Peyer's patch (tissue), 4 donors: ENCODE data around the gene ZBTB7A.

Source experiments
- POLR2A ChIP-seq, 2 donors: fragments of 450-650 bp; IDR thresholded peaks; one replicate each; pipeline ENCODE4 v1.5.1; 2017; ENCODE audit warnings: antibody characterized with exemption in 2 of 2, mild to moderate bottlenecking in 2 of 2, moderate library complexity in 2 of 2
- TF ChIP-seq, protein P1 (sequence below), 6 experiments: fragments of 450-650 bp in 4 of 6; fragments of 200-600 bp in 2 of 6; sonication (generic) in 1 of 6; IDR thresholded peaks; one replicate each; pipeline ENCODE4 v1.5.1; 2017 to 2019; ENCODE audit warnings: antibody characterized with exemption in 6 of 6, mild to moderate bottlenecking in 3 of 6, moderate library complexity in 1 of 6

DNA sequence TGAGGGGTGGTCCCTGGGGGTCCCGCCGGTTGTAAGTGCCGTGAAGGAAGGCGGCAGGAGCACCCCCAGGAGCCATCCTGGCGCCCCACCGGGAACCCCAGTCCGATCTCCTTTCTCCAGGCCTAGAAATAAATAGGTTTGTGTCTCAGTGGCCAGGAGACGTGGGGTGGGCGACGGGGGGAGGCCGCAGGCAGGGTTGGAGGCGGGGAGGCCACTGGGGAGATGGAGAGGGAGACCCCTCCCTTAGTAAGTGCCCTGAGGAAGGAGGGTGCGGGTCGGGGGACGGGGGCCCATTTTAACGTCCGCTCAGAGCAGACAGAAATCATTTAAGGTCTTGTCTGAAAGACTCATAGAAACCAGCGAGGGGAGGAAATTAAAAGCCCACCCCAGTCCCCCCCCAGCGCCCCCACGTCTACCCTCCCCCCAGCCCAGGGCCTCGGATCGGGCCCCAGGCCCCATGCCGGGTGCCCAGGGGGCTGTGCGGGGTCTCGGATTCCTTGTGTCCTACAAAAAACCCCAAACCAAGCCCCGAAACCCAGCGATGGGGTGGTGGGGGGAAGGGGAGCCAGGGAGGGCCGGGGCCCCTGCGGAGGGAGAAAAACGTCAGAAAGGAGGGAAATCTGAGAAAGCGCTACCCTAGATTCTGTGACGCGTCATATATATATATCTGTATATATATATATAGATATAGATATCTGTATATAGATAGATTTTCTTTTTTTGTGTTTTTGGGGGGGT, 19.6 kb downstream of the ZBTB7A start:
- TF ChIP-seq, protein P1, sequence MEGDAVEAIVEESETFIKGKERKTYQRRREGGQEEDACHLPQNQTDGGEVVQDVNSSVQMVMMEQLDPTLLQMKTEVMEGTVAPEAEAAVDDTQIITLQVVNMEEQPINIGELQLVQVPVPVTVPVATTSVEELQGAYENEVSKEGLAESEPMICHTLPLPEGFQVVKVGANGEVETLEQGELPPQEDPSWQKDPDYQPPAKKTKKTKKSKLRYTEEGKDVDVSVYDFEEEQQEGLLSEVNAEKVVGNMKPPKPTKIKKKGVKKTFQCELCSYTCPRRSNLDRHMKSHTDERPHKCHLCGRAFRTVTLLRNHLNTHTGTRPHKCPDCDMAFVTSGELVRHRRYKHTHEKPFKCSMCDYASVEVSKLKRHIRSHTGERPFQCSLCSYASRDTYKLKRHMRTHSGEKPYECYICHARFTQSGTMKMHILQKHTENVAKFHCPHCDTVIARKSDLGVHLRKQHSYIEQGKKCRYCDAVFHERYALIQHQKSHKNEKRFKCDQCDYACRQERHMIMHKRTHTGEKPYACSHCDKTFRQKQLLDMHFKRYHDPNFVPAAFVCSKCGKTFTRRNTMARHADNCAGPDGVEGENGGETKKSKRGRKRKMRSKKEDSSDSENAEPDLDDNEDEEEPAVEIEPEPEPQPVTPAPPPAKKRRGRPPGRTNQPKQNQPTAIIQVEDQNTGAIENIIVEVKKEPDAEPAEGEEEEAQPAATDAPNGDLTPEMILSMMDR (IDR thresholded peaks at IDR 0.05) = no peak
- no peak for TF ChIP-seq POLR2A (IDR thresholded peaks at IDR 0.05)
